A549 (cell line): ENCODE results near the gene MUC5B. TPM values are rescaled to one million over a fixed set of nuclear protein-coding genes. Genes with fewer than 3 reads are reported as not detected.

Experiments used
- ATAC-seq, 2 experiments: fragments of 200-7000 bp in 1 of 2; fragments of >200 bp in 1 of 2; cut with Nextera tagmentation in 1 of 2; cut with Tn5 transposase in 1 of 2; 3 replicates each; pipeline versions ENCODE4 v1.8.0 to v1.9.1; 2018 to 2020; ENCODE audit warnings: mild to moderate bottlenecking in 1 of 2, moderate library complexity in 1 of 2
- CTCF ChIA-PET: fragments of 300-600 bp; sonication (Branson Sonifier 250); formaldehyde crosslinking; extraction: SDS; loops from one replicate; lab custom pipeline; 2021; ENCODE audit warnings: antibody characterized with exemption, inconsistent platforms; lab: Yijun Ruan, JAX
- POLR2A ChIA-PET: fragments of 350-600 bp; formaldehyde crosslinking; extraction: SDS; loops from one replicate; lab custom pipeline; 2021; ENCODE audit warnings: antibody characterized with exemption, inconsistent platforms; lab: Yijun Ruan, JAX
- DNase-seq, 2 experiments: peaks; one replicate each; pipeline versions ENCODE4 v3.0.0 to v3.0.0-alpha.2; 2011 to 2016; ENCODE audit warnings: low read depth in 1 of 2, low spot score in 1 of 2
- FAIRE-seq: peaks from 2 replicates; lab custom pipeline; 2011; peaks lifted over from hg19 to GRCh38; lab: Jason Lieb, UNC
- H3K27ac ChIP-seq, 2 experiments: fragments of >200 bp; sonication (Bioruptor Twin); formaldehyde crosslinking; 3 replicates each; pipeline ENCODE4 v1.5.1; 2016 to 2017
- H3K4me1 ChIP-seq: fragments of >200 bp; sonication (Bioruptor Twin); formaldehyde crosslinking; 3 replicates; pipeline ENCODE4 v1.6.1; 2016
- H3K4me2 ChIP-seq: fragments of >200 bp; sonication (Bioruptor Twin); formaldehyde crosslinking; 3 replicates; pipeline ENCODE4 v1.6.1; 2016
- H3K4me3 ChIP-seq: fragments of >200 bp; sonication (Bioruptor Twin); formaldehyde crosslinking; 3 replicates; pipeline ENCODE4 v1.5.1; 2016
- H3K9me3 ChIP-seq: fragments of >200 bp; sonication (Bioruptor Twin); formaldehyde crosslinking; 3 replicates; pipeline ENCODE4 v1.6.1; 2016
- CEBPB ChIP-seq, 2 experiments: fragments of >200 bp in 1 of 2; sonication (Bioruptor Twin) in 1 of 2; formaldehyde crosslinking in 1 of 2; IDR thresholded peaks; 2 replicates each; pipeline ENCODE4 v1.6.1; 2012 to 2016
- EP300 ChIP-seq, 2 experiments: fragments of >200 bp; sonication (Bioruptor Twin); formaldehyde crosslinking; IDR thresholded peaks; 2 replicates in 1 of 2; 3 replicates in 1 of 2; pipeline ENCODE4 v1.6.1; 2016 to 2017
- FOSL2 ChIP-seq, 2 experiments: fragments of 450-650 bp in 1 of 2; fragments of >200 bp in 1 of 2; sonication (Bioruptor Twin) in 1 of 2; formaldehyde crosslinking; IDR thresholded peaks; 2 replicates each; pipeline versions ENCODE4 v1.5.0 to v1.6.1; 2016 to 2020; ENCODE audit warnings: mild to moderate bottlenecking in 1 of 2, moderate library complexity in 1 of 2
- HDAC2 ChIP-seq: fragments of 200-600 bp; sonication (generic); IDR thresholded peaks from 2 replicates; pipeline ENCODE4 v1.6.1; 2016
- HOXB13 ChIP-seq: fragments of 250-450 bp; sonication (Bioruptor Pico); IDR thresholded peaks from 2 replicates; pipeline ENCODE4 v1.5.0; 2020; ENCODE audit warnings: low read depth, mild to moderate bottlenecking, moderate library complexity
- KDM5A ChIP-seq: fragments of 200-600 bp; sonication (generic); IDR thresholded peaks from 2 replicates; pipeline ENCODE4 v1.6.1; 2016; ENCODE audit warnings: antibody characterized with exemption, mild to moderate bottlenecking
- RAD21 ChIP-seq, 2 experiments: fragments of >200 bp in 1 of 2; sonication (Bioruptor Twin) in 1 of 2; formaldehyde crosslinking in 1 of 2; IDR thresholded peaks in 1 of 2; conservative IDR thresholded peaks in 1 of 2; 2 replicates in 1 of 2; 3 replicates in 1 of 2; pipeline ENCODE4 v1.6.1; 2012 to 2018; ENCODE audit warnings: inconsistent platforms in 1 of 2
- RNF2 ChIP-seq: fragments of 200-600 bp; sonication (generic); IDR thresholded peaks from 2 replicates; pipeline ENCODE4 v1.6.1; 2016; ENCODE audit warnings: low read depth, mild to moderate bottlenecking, antibody characterized with exemption, moderate library complexity, borderline replicate concordance
- SMC3 ChIP-seq: fragments of >200 bp; sonication (Bioruptor Twin); formaldehyde crosslinking; IDR thresholded peaks from 3 replicates; pipeline ENCODE4 v1.6.1; 2018; ENCODE audit warnings: inconsistent platforms
- ZFP36 ChIP-seq: fragments of 450-650 bp; IDR thresholded peaks from 2 replicates; pipeline ENCODE4 v1.6.1; 2014; ENCODE audit warnings: borderline replicate concordance; ENCODE audit not compliant: partially characterized antibody
- ZSCAN20 ChIP-seq: fragments of 250-450 bp; sonication (Bioruptor Pico); IDR thresholded peaks from 2 replicates; pipeline ENCODE4 v1.8.0; 2022; ENCODE audit warnings: mild to moderate bottlenecking, moderate library complexity
- WGBS: methylation state at CpG from one replicate; pipeline ENCODE4 v1.1.6; 2017; ENCODE audit errors: missing lambda C conversion rate; 5-methylcytosine and 5-hydroxymethylcytosine counted together
- polyA plus RNA-seq, 4 experiments: library from polyadenylated mRNA; depleted of rRNA in 3 of 4; stranded (reverse); fragments of >200 nt; fragmentation: RNase III in 1 of 4; extraction: RNeasy Plus Mini Kit Qiagen cat#74134 plus additional on column Dnase treatment in 1 of 4; gene quantifications; 2 replicates in 3 of 4; 3 replicates in 1 of 4; pipeline ENCODE4 v1.2.3, GENCODE V29; 2011 to 2017
- TF ChIP-seq, protein P1 (sequence below): fragments of 250-450 bp; sonication (Bioruptor Pico); IDR thresholded peaks from 2 replicates; pipeline ENCODE4 v1.5.0; 2021; ENCODE audit warnings: mild to moderate bottlenecking, moderate library complexity, borderline replicate concordance
- TF ChIP-seq, protein P2 (sequence below): fragments of >200 bp; sonication (Bioruptor Twin); formaldehyde crosslinking; IDR thresholded peaks from 3 replicates; pipeline ENCODE4 v1.6.1; 2016
- TF ChIP-seq, protein P3 (sequence below): fragments of >200 bp; sonication (Bioruptor Twin); formaldehyde crosslinking; IDR thresholded peaks from 3 replicates; pipeline ENCODE4 v1.5.1; 2016
- TF ChIP-seq, protein P4 (sequence below): fragments of 200-600 bp; sonication (generic); IDR thresholded peaks from 2 replicates; pipeline ENCODE4 v1.6.1; 2016; ENCODE audit warnings: antibody characterized with exemption, mild to moderate bottlenecking, moderate library complexity
- TF ChIP-seq, protein P5 (sequence below): fragments of 450-650 bp; IDR thresholded peaks from 2 replicates; pipeline ENCODE4 v1.6.1; 2014; ENCODE audit warnings: antibody characterized with exemption
- TF ChIP-seq, protein P6 (sequence below): IDR thresholded peaks from 2 replicates; pipeline ENCODE4 v1.6.1; 2012
- TF ChIP-seq, protein P7 (sequence below): IDR thresholded peaks from 2 replicates; pipeline ENCODE4 v1.6.1; 2012

The MUC5B gene
- polyA plus RNA-seq, 2 of the 4 experiments (the other 2 are of a cell fraction) = 0.85 to 1.4 TPM

DNA sequence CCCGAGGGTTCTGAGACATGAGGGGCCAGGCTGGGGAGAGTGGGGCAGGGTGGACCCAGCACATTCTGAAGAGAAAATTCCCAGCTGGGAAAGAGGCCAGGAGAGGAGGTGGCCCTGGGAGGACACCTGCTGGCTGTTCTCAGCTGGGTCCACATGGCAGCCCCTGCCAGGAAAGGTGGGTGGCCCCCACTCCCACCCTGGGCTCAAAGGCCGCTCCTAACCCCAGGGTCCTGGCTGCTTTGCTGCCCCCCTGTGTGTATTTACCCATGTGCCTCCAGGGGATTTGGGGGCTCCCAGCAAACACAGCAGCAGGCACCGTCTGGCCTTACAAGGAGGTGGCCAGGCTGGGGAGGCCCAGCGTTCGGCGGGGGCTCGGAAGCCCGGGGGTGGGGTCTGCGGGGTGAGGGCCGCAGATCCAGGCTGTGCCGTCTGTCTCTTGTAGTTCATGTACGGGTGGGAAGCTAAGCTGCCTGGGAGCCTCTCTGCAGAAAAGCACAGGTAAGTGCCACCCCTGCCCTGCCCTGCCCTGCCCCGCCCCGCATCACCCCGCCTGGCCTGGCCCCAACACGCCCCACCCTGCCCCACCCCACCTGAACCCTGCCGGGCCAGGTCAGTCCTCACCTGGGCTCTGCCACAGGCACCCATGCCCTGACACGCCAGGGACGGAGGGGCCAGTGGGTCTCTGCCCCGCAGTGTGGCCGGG, 10.6 kb downstream of the MUC5B start:
- Histone ChIP-seq H3K9me3 (no peaks in the 10 kb centered on the region), H3K27ac (peak overlapping the region in 1 of 2 experiments; percentile 59; a peak in 3 of 6 replicates), H3K4me3 (no peak overlapping the region), H3K4me1 (0 out of 3 replicates have a peak, but pooled peaks cover 8% of the 10 kb centered on the region), H3K4me2 (no peak overlapping the region)
- TF ChIP-seq, protein P1, sequence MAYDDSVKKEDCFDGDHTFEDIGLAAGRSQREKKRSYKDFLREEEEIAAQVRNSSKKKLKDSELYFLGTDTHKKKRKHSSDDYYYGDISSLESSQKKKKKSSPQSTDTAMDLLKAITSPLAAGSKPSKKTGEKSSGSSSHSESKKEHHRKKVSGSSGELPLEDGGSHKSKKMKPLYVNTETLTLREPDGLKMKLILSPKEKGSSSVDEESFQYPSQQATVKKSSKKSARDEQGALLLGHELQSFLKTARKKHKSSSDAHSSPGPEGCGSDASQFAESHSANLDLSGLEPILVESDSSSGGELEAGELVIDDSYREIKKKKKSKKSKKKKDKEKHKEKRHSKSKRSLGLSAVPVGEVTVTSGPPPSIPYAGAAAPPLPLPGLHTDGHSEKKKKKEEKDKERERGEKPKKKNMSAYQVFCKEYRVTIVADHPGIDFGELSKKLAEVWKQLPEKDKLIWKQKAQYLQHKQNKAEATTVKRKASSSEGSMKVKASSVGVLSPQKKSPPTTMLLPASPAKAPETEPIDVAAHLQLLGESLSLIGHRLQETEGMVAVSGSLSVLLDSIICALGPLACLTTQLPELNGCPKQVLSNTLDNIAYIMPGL (CRISPR knock-in tag) = no peak
- peak; percentile 57 to 61 for TF ChIP-seq RAD21 (conservative IDR thresholded peaks at IDR 0.05 in 1 of 2, IDR thresholded peaks at IDR 0.05 in 1 of 2)
- no peak for TF ChIP-seq FOSL2 (IDR thresholded peaks at IDR 0.05)
- TF ChIP-seq FOSL2 (CRISPR knock-in tag; IDR thresholded peaks at IDR 0.05) = no peak
- TF ChIP-seq, protein P2, sequence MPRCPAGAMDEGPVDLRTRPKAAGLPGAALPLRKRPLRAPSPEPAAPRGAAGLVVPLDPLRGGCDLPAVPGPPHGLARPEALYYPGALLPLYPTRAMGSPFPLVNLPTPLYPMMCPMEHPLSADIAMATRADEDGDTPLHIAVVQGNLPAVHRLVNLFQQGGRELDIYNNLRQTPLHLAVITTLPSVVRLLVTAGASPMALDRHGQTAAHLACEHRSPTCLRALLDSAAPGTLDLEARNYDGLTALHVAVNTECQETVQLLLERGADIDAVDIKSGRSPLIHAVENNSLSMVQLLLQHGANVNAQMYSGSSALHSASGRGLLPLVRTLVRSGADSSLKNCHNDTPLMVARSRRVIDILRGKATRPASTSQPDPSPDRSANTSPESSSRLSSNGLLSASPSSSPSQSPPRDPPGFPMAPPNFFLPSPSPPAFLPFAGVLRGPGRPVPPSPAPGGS = no peak
- TF ChIP-seq SMC3 = peak; percentile 60
- TF ChIP-seq, protein P3, sequence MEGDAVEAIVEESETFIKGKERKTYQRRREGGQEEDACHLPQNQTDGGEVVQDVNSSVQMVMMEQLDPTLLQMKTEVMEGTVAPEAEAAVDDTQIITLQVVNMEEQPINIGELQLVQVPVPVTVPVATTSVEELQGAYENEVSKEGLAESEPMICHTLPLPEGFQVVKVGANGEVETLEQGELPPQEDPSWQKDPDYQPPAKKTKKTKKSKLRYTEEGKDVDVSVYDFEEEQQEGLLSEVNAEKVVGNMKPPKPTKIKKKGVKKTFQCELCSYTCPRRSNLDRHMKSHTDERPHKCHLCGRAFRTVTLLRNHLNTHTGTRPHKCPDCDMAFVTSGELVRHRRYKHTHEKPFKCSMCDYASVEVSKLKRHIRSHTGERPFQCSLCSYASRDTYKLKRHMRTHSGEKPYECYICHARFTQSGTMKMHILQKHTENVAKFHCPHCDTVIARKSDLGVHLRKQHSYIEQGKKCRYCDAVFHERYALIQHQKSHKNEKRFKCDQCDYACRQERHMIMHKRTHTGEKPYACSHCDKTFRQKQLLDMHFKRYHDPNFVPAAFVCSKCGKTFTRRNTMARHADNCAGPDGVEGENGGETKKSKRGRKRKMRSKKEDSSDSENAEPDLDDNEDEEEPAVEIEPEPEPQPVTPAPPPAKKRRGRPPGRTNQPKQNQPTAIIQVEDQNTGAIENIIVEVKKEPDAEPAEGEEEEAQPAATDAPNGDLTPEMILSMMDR = peak; percentile 43
- TF ChIP-seq HDAC2 = no peak
- TF ChIP-seq HOXB13 (CRISPR knock-in tag) = no peak
- TF ChIP-seq, protein P4, sequence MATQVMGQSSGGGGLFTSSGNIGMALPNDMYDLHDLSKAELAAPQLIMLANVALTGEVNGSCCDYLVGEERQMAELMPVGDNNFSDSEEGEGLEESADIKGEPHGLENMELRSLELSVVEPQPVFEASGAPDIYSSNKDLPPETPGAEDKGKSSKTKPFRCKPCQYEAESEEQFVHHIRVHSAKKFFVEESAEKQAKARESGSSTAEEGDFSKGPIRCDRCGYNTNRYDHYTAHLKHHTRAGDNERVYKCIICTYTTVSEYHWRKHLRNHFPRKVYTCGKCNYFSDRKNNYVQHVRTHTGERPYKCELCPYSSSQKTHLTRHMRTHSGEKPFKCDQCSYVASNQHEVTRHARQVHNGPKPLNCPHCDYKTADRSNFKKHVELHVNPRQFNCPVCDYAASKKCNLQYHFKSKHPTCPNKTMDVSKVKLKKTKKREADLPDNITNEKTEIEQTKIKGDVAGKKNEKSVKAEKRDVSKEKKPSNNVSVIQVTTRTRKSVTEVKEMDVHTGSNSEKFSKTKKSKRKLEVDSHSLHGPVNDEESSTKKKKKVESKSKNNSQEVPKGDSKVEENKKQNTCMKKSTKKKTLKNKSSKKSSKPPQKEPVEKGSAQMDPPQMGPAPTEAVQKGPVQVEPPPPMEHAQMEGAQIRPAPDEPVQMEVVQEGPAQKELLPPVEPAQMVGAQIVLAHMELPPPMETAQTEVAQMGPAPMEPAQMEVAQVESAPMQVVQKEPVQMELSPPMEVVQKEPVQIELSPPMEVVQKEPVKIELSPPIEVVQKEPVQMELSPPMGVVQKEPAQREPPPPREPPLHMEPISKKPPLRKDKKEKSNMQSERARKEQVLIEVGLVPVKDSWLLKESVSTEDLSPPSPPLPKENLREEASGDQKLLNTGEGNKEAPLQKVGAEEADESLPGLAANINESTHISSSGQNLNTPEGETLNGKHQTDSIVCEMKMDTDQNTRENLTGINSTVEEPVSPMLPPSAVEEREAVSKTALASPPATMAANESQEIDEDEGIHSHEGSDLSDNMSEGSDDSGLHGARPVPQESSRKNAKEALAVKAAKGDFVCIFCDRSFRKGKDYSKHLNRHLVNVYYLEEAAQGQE = no peak
- DNase-seq (no peak), FAIRE-seq (no peak), ATAC-seq (peak in 1 of 2 experiments; percentile 49; a peak in 2 of 6 replicates)
- 17% methylated on average over 3 of the region's 21 CpGs for WGBS
- ChIA-PET CTCF (interaction anchor here (0.7 to 1.3 kb wide), 3 partner anchors 31 to 119 kb away, joined by 3 to 6 read pairs (median 5); no protein-coding TSS in a partner anchor), POLR2A (no interaction called here)

DNA sequence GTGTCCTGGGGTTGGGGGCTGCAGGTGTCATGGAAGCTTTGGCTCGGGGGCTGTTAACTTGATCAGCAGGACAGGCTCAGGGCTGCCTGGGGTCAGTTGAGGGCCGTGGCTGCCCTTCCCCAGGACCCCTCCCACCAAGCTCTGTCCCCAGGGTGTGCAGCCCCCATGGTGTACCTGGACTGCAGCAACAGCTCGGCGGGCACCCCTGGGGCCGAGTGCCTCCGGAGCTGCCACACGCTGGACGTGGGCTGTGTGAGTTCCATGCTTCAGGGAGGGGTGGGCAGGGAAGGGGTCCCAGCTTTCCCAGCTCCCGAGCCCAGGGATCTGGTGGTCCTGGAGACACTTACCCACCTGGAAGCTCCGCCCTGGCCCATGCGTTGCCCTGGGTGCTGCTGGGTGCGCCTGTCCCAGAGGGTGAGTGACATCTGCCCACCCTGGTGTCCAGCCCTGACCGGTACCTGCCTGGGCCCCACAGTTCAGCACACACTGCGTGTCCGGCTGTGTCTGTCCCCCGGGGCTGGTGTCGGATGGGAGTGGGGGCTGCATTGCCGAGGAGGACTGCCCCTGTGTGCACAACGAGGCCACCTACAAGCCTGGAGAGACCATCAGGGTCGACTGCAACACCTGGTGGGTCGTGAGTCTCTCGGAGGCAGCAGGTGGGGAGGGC, 11.3 kb downstream of the MUC5B start:
- DNase-seq (no peak), ATAC-seq (no peak), FAIRE-seq (no peak)
- Histone ChIP-seq H3K4me2 (no peak overlapping the region), H3K4me1 (0 out of 3 replicates have a peak, but pooled peaks cover 8% of the 10 kb centered on the region), H3K4me3 (no peak overlapping the region), H3K27ac (no peak overlapping the region; a peak in 1 of 6 replicates), H3K9me3 (no peaks in the 10 kb centered on the region)
- POLR2A ChIA-PET = no interaction called here
- CTCF ChIA-PET = interaction anchor here (0.7 to 1.8 kb wide), 3 partner anchors 32 to 120 kb away, joined by 3 to 8 read pairs (median 5); no protein-coding TSS in a partner anchor
- 83% methylated on average over 7 of the region's 22 CpGs for WGBS
- TF ChIP-seq EP300 (IDR thresholded peaks at IDR 0.05) (no peak), RNF2 (no peak), ZFP36 (no peak), KDM5A (no peak), CEBPB (IDR thresholded peaks at IDR 0.05) (no peak), ZSCAN20 (no peak), FOSL2 (IDR thresholded peaks at IDR 0.05) (no peak), FOSL2 (CRISPR knock-in tag; IDR thresholded peaks at IDR 0.05) (no peak)
- TF ChIP-seq, protein P5, sequence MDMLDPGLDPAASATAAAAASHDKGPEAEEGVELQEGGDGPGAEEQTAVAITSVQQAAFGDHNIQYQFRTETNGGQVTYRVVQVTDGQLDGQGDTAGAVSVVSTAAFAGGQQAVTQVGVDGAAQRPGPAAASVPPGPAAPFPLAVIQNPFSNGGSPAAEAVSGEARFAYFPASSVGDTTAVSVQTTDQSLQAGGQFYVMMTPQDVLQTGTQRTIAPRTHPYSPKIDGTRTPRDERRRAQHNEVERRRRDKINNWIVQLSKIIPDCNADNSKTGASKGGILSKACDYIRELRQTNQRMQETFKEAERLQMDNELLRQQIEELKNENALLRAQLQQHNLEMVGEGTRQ = no peak
- TF ChIP-seq, protein P6, sequence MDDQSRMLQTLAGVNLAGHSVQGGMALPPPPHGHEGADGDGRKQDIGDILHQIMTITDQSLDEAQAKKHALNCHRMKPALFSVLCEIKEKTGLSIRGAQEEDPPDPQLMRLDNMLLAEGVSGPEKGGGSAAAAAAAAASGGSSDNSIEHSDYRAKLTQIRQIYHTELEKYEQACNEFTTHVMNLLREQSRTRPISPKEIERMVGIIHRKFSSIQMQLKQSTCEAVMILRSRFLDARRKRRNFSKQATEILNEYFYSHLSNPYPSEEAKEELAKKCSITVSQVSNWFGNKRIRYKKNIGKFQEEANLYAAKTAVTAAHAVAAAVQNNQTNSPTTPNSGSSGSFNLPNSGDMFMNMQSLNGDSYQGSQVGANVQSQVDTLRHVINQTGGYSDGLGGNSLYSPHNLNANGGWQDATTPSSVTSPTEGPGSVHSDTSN = no peak
- TF ChIP-seq, protein P7, sequence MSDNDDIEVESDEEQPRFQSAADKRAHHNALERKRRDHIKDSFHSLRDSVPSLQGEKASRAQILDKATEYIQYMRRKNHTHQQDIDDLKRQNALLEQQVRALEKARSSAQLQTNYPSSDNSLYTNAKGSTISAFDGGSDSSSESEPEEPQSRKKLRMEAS = no peak
- TF ChIP-seq, protein P3 = no peak
